HS-27A (cell line): ENCODE data around the gene FHOD3.
"Not testable (repeated sequence)": the region's sequence is repeated elsewhere in the genome, so short reads cannot be mapped to it uniquely, and the experiment has no call there.

Experiments
- DNase-seq: peaks from one replicate; pipeline ENCODE4 v3.0.0-alpha.2; 2012; ENCODE audit warnings: low read depth, missing footprints

Gene FHOD3

GRCh38 chr18:36450264-36450663 lies 152.8 kb downstream of the FHOD3 start:
- no peak for DNase-seq

- DNase-seq = no peak
These were observed 154.1 kb downstream of the FHOD3 start for GRCh38 chr18:36451454-36452251.

GRCh38 chr18:36454245-36454644 lies 156.7 kb downstream of the FHOD3 start:
- DNase-seq = no peak

GRCh38 chr18:36454848-36455458 lies 157.4 kb downstream of the FHOD3 start:
- no peak for DNase-seq

- no peak for DNase-seq
These were observed 158.4 kb downstream of the FHOD3 start for GRCh38 chr18:36455931-36456330.

GRCh38 chr18:36456622-36457021 lies 159.1 kb downstream of the FHOD3 start:
- no peak for DNase-seq

- no peak for DNase-seq
These were observed 160.2 kb downstream of the FHOD3 start for GRCh38 chr18:36457683-36458082.

GRCh38 chr18:36458306-36458705 lies 160.8 kb downstream of the FHOD3 start:
- no peak for DNase-seq

GRCh38 chr18:36459203-36459602 lies 161.7 kb downstream of the FHOD3 start:
- DNase-seq = no peak

- DNase-seq = no peak
These were observed 162.3 kb downstream of the FHOD3 start for GRCh38 chr18:36459786-36460185.

GRCh38 chr18:36460324-36460850 lies 162.9 kb downstream of the FHOD3 start:
- no peak for DNase-seq

- DNase-seq = no peak
These were observed 163.3 kb downstream of the FHOD3 start for GRCh38 chr18:36460854-36461253.

GRCh38 chr18:36461551-36461987 lies 164.1 kb downstream of the FHOD3 start:
- DNase-seq = no peak

GRCh38 chr18:36463516-36463915 lies 166.0 kb downstream of the FHOD3 start:
- DNase-seq = not testable (repeated sequence)

GRCh38 chr18:36464126-36464651 lies 166.7 kb downstream of the FHOD3 start:
- DNase-seq = no peak

GRCh38 chr18:36465276-36465675 lies 167.8 kb downstream of the FHOD3 start:
- no peak for DNase-seq

GRCh38 chr18:36465970-36466369 lies 168.5 kb downstream of the FHOD3 start:
- no peak for DNase-seq

- DNase-seq = no peak
These were observed 170.1 kb downstream of the FHOD3 start for GRCh38 chr18:36467614-36468013.

- no peak for DNase-seq
These were observed 170.6 kb downstream of the FHOD3 start for GRCh38 chr18:36468161-36468560.

- no peak for DNase-seq
These were observed 171.9 kb downstream of the FHOD3 start for GRCh38 chr18:36469461-36469860.

- DNase-seq = no peak
These were observed 173.4 kb downstream of the FHOD3 start for GRCh38 chr18:36470896-36471295.

GRCh38 chr18:36471393-36471792 lies 173.9 kb downstream of the FHOD3 start:
- DNase-seq = no peak

GRCh38 chr18:36476433-36476832 lies 178.9 kb downstream of the FHOD3 start:
- no peak for DNase-seq
